GM18517 (cell line): ENCODE measurements around the gene YIF1A.
"Not testable (repeated sequence)": the region's sequence is repeated elsewhere in the genome, so short reads cannot be mapped to it uniquely, and the experiment has no call there.

Experiments
- ATAC-seq: cut with Tn5 transposase; IDR thresholded peaks from one replicate; pipeline ENCODE4 v1.9.1; 2021; ENCODE audit warnings: mild to moderate bottlenecking, moderate library complexity; ENCODE audit not compliant: unreplicated experiment

Gene YIF1A

DNA sequence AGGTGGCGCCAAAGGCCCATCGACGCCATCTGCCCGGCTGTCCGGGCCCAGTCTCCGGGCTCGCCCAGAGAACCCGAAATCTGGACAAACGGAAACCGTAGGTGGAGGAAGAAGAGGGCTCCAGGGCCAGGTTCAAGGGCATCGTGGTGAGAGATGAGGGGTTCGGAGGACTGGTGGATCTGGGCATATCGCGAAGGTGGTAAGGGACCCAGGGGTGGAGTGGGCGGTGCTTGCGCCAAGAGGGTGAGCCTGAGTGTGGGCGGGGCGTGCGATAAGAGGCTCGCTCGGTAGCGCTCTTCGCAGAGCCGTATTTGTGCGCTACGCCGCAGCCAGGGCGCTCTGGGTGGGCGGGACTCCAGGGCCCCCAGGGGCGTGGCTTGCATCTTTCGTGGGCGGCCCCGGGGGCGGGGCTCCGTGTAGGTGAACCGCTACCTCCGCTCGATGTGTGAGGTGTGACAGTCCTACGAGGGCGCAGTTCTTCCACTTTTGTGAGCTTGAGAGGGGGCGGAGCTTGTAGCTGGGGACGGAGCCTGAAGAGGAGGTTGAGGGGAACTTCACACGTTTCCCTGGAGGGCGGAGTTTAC lies 23.1 kb upstream of the YIF1A start:
- ATAC-seq = peak; percentile 71

DNA sequence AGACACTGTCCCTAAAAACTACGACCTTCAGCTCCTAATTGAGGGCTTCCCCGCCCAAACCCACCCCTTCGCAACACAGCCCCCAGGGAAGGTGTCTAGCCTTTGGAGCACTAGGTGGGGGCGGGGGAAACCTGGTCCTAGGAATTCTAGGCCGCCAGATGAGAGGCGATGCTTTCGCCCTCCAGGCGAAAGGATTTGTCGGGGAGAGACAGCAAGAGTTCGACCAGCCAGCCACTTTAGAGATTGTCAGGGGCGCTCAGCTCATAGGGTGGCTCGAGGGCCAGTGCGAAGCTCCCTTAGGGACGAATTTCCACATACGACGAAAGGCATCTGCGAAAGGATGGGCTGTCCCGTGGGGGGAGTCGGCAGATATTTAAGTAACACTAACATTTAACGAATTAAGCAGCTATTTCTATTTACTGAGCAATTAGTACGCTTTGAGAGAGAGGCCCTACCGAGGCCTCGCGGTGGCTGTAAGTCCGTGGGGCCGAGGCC lies 22.6 kb upstream of the YIF1A start:
- ATAC-seq = no peak

DNA sequence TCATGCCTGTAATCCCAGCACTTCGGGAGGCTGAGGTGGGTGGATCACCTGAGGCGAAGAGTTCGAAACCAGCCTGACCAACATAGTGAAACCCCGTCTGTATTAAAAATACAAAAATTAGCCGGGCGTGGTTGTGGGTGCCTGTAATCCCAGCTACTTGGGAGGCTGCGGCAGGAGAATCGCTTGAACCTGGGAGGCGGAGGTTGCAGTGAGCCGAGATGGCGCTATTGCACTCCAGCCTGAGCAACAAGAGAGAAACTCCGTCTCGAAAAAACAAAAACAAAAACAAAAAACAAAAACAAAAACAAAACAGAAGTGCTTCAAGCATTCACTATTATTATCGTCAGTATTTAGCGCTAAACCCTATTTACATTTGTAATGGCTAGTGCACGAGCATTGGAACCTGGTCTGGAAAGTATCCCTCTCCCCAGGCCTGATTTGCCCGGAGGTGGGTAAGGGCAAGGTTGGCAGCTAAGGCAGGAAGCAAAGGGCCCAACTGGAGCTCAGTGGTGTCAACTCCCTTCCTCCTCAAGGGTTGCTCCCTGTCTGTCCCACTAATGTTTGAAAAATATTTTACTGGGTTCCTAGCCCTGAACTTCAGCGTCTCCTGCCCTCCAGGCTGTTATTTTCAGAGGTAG lies 22.0 kb upstream of the YIF1A start:
- ATAC-seq = not testable (repeated sequence)

DNA sequence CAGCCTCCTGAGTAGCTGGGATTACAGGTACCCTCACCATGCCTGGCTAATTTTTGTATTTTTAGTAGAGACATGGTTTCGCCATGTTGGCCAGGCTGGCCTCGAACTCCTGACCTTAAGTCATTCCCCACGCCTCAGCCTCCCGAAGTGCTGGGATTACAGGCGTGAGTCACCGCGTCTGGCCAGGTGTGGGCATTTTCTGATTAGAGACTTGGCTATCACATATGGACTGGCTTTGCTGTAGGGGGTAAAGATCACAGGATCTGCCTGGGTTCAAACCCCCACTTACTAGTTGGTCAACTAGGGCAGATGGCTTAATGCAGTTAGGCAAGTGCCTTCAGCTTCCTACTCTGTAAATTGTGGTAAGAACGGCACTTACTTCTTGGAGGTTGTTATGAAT lies 21.4 kb upstream of the YIF1A start:
- no peak for ATAC-seq

DNA sequence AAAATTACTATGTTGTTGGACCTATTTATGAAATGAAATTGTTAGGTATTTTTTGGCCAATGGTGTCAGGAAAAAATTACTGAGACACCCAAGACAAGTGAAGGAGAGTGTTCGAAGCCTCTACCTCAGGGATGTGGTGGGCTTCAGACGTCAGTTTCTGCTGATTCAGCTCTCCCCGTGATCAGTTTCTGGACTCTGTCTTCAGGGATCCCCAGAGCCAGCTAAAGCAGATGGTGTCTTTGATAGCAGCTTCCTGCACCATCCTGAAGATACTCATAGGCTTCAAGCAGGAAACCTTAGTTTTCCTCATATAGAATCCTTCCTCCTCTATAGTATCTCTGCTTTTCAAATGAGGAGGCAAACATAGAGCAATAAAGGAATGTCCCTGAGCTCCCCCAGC lies 20.5 kb upstream of the YIF1A start:
- ATAC-seq = no peak

DNA sequence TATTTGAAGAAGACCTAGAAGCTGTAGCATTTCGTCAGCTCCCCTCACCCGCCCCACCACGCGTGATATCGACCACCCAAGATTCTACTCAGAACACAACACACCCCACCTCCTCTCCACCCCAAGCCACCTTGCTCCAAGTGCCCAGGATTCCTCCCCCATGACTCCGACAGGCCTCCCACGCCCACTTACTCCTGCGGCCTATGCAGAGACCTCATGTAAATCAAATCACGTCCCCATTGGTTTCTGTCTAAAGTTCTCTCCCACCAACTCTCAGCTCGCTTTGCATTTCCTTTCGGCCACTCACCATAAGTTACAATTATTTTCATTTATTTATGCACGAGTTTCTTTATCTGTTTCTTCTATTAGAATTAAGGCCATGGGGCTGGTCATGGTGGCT lies 13.7 kb upstream of the YIF1A start:
- ATAC-seq = no peak

DNA sequence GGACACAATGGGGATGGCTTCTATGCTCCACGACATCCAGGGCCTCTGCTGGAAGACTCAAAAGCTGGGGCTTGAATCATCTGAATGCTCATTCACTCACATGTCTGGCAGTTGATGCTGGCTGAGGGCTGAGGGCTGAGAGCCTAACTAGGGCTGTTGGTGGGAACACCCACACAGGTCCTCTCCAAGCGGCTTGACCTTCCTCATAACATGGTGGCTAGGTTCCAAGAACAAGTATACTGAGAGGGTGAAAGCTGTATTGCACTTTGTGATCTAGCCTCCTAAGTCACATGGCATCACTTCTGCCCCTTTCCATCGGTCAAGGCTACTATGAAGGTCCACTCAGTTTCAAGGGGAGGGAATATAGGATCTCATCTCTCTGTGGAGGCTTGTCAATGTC lies 10.2 kb upstream of the YIF1A start:
- no peak for ATAC-seq

DNA sequence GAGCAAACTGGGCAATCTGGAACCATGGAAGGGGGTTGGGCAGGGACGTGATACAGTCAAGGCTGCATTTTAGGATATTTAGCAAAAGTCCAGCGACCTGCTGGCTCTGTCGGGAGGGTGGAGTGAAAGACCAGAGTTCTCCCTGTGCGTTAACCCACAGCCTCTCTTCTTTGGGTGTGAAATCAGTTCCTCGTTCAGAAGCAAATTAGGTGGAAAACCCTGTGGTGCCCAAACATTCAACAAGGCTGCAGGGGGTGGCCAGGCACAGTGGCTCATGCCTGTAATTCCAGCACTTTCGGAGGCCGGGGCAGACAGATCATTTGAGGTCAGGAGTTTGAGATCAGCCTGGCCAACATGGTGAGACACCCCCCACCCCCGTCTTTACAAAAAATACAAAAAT lies 8.7 kb upstream of the YIF1A start:
- no peak for ATAC-seq

DNA sequence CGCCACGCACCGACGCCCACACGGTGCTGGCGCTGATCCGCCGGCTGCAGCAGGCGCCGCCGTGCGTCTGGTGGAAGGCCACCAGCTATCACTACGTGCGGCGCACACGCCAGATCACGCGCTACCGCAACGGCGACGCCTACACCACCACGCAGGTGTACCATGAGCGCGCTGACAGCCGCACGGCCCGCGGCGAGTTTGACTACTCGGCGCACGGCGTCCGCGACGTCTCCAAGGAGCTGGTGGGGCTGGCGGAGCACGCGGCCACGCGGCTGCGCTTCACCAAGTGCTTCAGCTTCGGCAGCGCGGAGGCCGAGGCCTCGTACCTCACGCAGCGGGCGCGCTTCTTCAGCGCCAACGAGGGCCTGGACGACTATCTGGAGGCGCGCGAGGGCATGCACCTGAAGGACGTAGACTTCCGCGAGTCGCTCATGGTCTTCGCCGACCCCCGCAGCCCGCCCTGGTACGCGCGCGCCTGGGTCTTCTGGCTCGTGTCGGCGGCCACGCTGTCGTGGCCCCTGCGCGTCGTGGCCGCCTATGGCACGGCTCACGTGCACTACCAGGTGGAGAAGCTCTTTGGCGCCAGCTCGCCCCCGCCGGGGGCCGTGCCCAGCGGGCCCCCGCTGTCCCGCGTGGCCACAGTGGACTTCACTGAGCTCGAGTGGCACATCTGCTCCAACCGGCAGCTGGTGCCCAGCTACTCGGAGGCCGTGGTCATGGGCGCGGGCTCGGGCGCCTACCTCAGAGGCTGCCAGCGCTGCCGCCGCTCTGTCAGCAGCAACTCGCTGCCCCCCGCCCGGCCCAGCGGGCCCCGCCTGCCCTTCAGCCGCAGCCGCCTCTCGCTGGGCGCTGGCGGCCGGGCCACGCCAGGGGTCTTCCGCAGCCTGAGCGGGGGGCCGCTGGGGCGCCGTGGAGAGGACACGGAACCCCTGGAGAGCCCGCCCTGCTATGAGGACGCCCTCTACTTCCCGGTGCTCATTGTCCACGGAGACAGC lies 6.0 kb upstream of the YIF1A start:
- ATAC-seq = no peak

DNA sequence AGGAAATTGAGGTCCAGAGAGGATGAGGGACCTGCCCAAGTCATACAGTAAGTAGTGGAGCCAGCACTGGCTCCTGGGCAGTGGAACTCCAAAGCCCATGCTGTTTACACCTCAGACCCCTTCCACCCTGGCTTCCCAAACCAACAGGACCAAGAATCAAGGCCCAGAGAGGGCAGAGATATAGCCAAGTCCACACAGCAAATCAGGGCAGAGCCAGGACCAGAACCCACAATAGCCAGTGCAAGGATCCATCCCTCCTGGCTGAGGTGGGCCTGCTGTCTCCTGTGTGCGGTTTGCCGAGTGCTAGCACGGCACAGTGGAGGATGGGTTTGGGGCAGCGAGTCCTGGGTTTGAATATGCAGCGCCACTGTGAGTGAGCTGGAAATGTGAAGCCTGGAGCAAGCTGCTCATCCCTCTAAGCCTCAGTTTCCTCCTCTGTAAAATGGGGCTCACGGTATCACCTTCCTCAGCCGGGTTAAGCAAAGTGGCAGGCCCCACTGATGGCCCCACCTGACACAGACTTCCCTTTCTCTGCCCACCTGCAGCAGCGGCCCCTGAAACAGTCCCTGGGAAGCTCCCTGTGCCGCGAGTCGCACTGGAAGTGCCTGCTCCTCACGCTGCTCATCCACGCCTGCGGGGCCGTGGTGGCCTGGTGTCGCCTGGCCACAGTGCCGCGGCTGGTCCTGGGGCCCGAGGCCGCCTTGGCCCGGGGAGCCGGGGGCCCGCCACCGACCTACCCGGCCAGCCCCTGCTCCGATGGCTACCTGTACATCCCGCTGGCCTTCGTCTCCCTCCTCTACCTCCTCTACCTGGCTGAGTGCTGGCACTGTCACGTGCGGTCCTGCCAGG lies 5.1 kb upstream of the YIF1A start:
- ATAC-seq = no peak

DNA sequence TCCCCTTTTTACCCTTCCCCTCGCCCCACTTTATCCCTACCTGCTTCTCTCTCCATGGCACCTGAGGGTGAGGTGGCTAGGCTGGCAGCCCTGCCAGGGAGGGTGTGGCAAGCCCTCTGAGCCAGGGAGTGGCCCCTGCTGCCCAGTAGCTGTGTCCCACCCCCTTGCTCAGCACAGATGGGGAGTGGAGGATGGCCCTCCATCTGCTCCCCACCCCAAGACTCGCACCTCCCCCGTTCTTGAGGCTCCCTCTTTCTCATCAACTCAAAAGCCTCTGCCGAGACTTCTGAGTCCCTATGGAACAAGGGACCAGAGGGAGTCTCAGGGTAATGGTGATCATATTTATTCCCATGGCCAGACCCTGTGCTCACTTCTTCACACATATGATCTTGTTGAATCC lies 4.4 kb upstream of the YIF1A start:
- no peak for ATAC-seq

DNA sequence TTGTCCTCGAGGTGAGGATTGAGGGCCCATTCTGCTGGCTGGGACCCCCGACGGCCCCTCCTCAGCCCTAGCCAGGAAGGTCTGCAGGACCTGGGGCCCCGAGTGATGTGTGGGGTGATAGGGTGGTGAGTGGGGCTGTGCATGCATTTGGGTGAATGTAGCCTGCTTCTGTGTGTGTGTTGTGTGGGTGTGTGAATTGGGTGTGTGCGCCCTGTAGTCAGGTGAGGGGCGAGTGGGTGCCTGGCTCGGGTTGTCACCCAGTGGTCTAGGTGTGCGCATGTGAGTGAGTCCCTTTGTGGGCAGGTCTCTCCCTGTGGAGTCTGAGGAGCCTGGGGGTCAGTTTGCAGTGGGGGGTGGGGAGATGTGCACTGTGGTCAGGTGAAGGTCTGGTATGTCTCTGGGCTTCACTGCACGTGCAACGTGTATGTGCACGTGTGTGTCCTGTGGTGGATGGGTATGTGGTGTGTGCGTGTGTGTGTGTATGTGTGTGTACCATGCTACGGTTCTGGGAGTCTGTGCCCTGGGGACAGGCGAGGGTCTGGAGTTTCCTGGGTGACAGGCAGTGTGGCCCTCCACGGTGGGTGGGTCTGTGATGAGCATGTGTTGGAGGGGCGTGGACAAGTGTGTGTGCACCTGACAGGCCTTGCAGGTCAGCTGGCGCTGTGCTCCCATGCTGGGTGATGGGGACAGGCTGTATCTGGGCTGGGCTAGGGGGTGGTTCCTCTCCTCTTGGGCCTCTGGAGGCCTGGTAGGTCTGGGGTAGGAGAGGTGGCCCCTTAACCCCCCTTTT lies 3.8 kb upstream of the YIF1A start:
- ATAC-seq = no peak

DNA sequence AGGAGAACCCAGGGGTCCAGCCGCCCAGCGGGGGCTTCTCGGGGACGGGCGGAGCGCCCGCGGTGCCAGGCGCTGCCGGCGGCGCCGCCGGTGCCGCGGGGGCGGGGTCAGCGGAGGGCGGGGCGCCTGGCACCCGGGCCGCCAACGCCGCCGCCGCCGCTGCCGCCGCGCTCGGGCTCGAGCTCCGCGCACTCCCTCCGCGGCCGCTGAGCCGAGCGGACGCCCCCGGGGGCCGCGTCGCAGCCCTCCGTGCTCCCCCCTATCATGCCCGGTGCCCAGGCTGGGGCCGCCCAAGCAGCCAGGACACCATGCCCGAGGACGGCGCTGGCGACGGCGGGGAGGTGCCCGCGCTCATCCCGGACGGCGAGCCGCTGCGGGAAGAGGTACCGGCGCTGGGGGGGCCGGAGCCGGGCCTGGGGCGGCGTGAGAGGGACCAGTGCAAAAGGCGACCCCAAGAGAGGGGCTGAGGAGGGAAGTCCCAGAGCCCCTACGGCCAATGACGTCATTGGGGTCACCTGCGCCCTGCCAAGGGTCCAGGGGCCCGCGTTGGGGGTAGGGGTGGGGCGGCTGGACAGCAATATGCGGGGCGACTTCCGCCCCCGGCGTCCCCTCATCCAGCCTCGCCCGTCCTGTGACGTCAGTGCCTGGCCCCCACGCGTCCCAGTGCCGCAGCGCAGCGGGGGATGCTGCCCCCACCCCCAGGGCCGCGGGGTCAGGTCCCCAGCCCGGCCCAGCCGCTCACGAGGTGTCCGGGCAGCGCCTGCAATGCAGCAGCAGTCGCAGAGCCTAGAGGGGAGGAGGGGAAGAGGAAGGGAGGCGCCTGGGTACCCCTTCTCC lies 3.0 kb upstream of the YIF1A start, which contains the start of gene TMEM151A:
Gene TMEM151A (plus strand): TSS at position 189 of the 837 bp plus-strand sequence. CDS start 120 bp downstream, at position 309.
- ATAC-seq = no peak

DNA sequence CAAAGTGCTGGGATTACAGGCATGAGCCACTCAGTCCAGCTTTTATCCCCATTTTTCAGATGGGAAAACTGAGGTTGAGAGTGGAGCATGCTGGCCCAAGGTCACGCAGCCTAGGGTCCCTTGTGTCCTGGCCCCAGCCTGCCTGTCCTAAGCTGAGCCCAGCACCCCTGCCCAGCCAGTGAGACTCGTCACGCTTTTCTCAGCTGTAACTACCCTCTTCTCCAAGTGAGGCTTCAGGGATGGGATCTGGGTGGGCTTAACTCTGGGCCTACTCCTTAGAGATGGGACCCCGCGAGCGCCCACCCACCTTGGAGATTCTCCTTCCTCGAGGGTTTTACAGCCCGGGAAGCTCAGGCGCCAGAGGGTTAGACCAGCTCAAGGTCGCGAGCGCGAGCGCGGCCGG lies 2.4 kb upstream of the YIF1A start:
- no peak for ATAC-seq

DNA sequence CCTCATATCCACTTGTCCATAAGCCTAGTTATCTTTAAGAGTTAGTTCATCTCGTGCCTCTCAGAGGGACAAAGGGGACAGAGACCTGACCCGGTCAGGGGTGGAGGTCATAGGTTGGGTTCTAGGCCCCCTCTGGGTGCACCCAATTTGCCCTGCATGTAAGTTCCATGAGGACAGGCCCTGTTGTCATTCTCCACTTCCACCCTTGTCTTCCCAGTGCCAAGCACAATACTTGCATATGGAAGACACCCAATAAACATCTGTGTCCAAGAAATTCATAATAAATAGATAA lies 1.3 kb upstream of the YIF1A start:
- ATAC-seq = no peak

DNA sequence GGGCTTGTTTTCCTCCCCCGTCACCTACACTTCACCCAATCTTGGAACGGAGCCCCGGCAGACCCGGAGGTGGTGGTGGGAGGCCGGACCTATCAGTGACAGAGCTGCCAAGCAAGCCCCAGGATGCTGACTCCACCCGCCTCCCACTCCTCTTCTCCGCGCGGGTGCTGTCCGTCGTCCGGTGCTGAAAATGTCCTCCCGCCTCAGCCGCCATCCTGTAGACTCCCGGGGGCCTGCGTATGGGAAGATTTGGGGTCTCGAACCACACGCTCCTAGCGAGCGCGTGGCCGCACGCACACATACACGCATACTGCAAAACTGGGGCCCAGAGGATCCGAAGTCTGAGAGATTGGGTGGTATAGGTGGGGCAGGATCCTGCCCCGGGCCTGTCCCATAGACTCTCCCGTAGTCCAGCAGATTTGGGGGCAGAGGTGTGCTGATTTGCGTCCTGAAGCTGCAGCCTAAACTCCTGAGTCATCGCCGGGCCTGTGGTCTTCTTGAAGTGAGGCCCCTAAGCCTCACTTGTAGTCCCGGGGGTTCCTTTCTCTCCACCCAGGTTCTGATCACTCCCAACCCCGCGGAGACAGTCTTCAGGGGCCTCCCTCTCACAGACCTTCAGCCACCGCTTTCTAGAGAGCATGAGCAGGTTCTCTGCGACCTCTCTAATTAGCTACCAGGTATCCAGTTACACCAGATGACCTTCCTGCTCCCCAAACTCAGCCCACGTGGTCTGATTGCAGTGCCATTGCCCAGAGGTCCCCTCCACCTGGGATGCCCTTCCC lies 796 bp upstream of the YIF1A start:
- ATAC-seq = peak; percentile 34

DNA sequence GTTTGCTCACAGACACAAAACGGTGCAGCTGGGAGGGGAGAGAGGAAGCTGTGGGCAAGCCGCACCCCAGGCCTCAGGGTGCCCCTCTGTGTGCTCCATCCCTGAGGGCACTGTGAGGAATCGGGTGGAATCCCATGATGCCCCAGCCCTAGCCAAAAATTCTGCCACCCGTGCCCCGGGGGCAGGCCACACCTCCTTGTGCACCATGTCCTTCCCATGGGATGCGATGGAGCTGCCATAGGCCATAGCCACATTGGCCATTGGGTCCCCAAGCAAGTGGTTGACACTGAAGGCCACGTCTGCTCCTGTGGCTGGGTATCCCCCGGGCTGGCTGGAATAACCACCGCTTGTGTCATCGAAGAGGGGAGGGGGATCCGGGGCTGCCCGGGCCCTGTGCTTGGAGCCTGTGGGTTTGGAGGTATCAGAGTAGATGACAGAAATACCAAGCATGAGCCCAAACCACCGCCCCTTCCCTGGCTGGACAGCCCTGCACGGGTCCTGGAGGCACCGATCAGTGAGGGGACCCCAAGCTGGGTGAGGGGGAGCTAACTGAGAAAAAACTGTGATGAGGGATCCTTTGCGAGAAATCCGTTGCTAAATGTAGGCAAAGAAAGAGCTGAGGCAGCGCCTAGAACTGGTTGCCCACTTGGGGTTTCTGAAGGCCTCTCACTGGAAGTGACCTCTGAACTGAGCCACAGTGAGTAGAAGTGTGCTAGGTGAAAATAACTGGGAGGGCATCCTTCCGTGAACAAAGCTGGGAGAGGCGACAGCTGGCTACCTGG lies 863 bp downstream of the YIF1A start:
- no peak for ATAC-seq
